ENCODE results near the gene CGB2. TPM values are rescaled to one million over a fixed set of nuclear protein-coding genes. Genes with fewer than 3 reads are reported as not detected.
"Not testable (repeated sequence)": the region's sequence is repeated elsewhere in the genome, so short reads cannot be mapped to it uniquely, and the experiment has no call there.

CGB2 gene
- total and polyA plus RNA-seq, 2 experiments from 2014 or later = not detected

DNA sequence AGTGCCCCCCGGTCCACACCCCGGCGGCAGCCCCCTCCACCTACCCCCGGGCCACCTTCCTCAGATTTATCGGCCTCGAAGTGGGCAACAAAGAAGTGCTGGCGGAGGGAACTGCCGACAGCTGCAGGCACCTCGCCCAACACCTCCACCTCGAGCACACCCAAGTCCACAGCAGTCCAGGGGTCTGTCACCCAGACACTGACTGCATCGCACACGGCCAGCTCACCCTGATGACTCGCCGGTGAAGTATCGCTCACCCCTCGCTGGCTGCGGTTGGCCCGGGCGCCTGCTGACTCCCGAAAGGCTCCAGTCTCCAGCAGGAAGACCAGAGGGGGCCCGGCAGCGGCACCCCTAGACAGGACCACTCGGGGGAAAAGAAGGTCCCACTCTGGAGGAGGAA lies 6.1 kb upstream of the CGB2 start:
- H3K4me1 ChIP-seq (ENCODE audit: insufficient read depth); H3K9ac ChIP-seq; H4K20me1 ChIP-seq (ENCODE audit: insufficient read depth); H3K27me3 ChIP-seq (replicated peaks; ENCODE audit: insufficient read depth); H3K4me2 ChIP-seq (ENCODE audit: unreplicated experiment); H2AFZ ChIP-seq; H3K79me2 ChIP-seq (ENCODE audit: insufficient read depth); H3K4me3 ChIP-seq; H3K9me2 ChIP-seq (ENCODE audit: insufficient read depth); H3K27ac ChIP-seq; H3K9me3 ChIP-seq (ENCODE audit: low read depth); in situ Hi-C loops (cut with MboI); H3K36me3 ChIP-seq (ENCODE audit: low read depth); H3F3A ChIP-seq (ENCODE audit: insufficient read depth): not testable (repeated sequence)
- peak; percentile 20 for DNase-seq
- 58 to 68% methylated on average over 20 to 23 of the region's 23 CpGs for WGBS, 2 experiments (ENCODE audit: low coverage in 1 of 2, low lambda C conversion rate in 2 of 2, missing lambda C conversion rate in 2 of 2)

- in situ Hi-C loops (cut with MboI); H3K4me2 ChIP-seq (ENCODE audit: unreplicated experiment); H3K27ac ChIP-seq; H3F3A ChIP-seq (ENCODE audit: insufficient read depth); H3K27me3 ChIP-seq (replicated peaks; ENCODE audit: insufficient read depth); H2AFZ ChIP-seq; H3K9me3 ChIP-seq (ENCODE audit: low read depth); H3K9me2 ChIP-seq (ENCODE audit: insufficient read depth); H3K9ac ChIP-seq; H3K79me2 ChIP-seq (ENCODE audit: insufficient read depth); DNase-seq; H3K36me3 ChIP-seq (ENCODE audit: low read depth); H4K20me1 ChIP-seq (ENCODE audit: insufficient read depth); H3K4me1 ChIP-seq (ENCODE audit: insufficient read depth); H3K4me3 ChIP-seq: not testable (repeated sequence)
- 79 to 96% methylated on average over 3 to 7 of the region's 9 CpGs for WGBS, 2 experiments (ENCODE audit: low coverage in 1 of 2, low lambda C conversion rate in 2 of 2, missing lambda C conversion rate in 2 of 2)
Measured at GRCh38 chr19:49028686-49029085, 3.0 kb upstream of the CGB2 start.

DNA sequence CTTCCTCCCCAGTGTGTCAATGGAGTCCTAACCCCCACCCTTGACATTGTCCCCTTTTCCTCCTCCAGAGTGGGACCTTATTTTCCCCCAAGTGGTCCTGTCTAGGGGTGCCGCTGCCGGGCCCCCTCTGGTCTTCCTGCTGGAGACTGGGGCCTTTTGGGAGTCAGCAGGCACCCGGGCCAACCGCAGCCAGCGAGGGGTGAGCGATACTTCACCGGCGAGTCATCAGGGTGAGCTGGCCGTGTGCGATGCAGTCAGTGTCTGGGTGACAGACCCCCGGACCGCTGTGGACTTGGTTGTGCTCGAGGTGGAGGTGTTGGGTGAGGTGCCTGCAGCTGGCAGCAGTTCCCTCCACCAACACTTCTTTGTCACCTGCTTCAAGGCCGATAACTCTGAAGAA lies 1.9 kb upstream of the CGB2 start:
- peak; percentile 55 for DNase-seq
- in situ Hi-C loops (cut with MboI) = not testable (repeated sequence)
- WGBS, 2 experiments (ENCODE audit: low coverage in 1 of 2, low lambda C conversion rate in 2 of 2, missing lambda C conversion rate in 2 of 2) = 46% methylated on average over 14 of the region's 14 CpGs

DNA sequence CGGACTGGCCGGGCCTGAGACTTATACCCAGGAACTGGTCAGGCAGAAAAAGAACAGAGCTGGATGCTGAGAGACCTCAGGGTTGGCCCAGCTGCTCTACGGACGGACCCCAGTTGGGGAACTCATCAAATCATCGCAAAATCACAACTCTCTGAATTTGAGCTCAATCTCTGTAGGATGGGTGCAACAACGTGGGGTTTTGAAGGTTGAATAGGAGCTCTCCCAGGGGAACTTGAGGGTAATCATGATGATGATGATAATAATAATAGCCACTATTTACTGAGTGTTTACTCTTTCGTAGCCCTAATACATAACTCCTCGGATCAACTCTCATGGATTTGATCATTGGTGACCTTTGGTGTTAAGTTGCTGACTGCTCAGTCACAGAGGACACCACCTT lies 1.4 kb upstream of the CGB2 start:
- DNase-seq; H4K20me1 ChIP-seq (ENCODE audit: insufficient read depth); H2AFZ ChIP-seq; H3K79me2 ChIP-seq (ENCODE audit: insufficient read depth); H3K4me3 ChIP-seq; H3K4me1 ChIP-seq (ENCODE audit: insufficient read depth); H3K27ac ChIP-seq; in situ Hi-C loops (cut with MboI); H3F3A ChIP-seq (ENCODE audit: insufficient read depth); H3K9ac ChIP-seq; H3K27me3 ChIP-seq (replicated peaks; ENCODE audit: insufficient read depth); H3K4me2 ChIP-seq (ENCODE audit: unreplicated experiment); H3K9me2 ChIP-seq (ENCODE audit: insufficient read depth); H3K36me3 ChIP-seq (ENCODE audit: low read depth); H3K9me3 ChIP-seq (ENCODE audit: low read depth): not testable (repeated sequence)
- WGBS, 2 experiments (ENCODE audit: low coverage in 1 of 2, low lambda C conversion rate in 2 of 2, missing lambda C conversion rate in 2 of 2) = 94 to 95% methylated on average over 5 of the region's 8 CpGs

More for the DNA sequence above, 1.9 kb upstream of the CGB2 start:
- H3K4me3 ChIP-seq; H3K9me2 ChIP-seq (ENCODE audit: insufficient read depth); H4K20me1 ChIP-seq (ENCODE audit: insufficient read depth); H3K79me2 ChIP-seq (ENCODE audit: insufficient read depth); H3K9me3 ChIP-seq (ENCODE audit: low read depth); H3K27ac ChIP-seq; H3K27me3 ChIP-seq (replicated peaks; ENCODE audit: insufficient read depth); H2AFZ ChIP-seq; H3K4me2 ChIP-seq (ENCODE audit: unreplicated experiment); H3F3A ChIP-seq (ENCODE audit: insufficient read depth); H3K4me1 ChIP-seq (ENCODE audit: insufficient read depth); H3K36me3 ChIP-seq (ENCODE audit: low read depth); H3K9ac ChIP-seq: not testable (repeated sequence)

GRCh38 chr19:49036815-49037214 lies 5.1 kb downstream of the CGB2 start, which contains the start of gene CGB1:
TSS of gene CGB1 (minus strand) at chr19:49036895. CDS start at chr19:49036711, 184 bp downstream.
- H3K27me3 ChIP-seq (replicated peaks; ENCODE audit: insufficient read depth); H3K36me3 ChIP-seq (ENCODE audit: low read depth); H3K9me3 ChIP-seq (ENCODE audit: low read depth); H4K20me1 ChIP-seq (ENCODE audit: insufficient read depth); H3K9ac ChIP-seq; H3F3A ChIP-seq (ENCODE audit: insufficient read depth); H3K27ac ChIP-seq; H3K4me2 ChIP-seq (ENCODE audit: unreplicated experiment); in situ Hi-C loops (cut with MboI); H2AFZ ChIP-seq; H3K4me3 ChIP-seq; H3K9me2 ChIP-seq (ENCODE audit: insufficient read depth); H3K79me2 ChIP-seq (ENCODE audit: insufficient read depth); H3K4me1 ChIP-seq (ENCODE audit: insufficient read depth): not testable (repeated sequence)
- peak; percentile 42 for DNase-seq
- WGBS, 2 experiments (ENCODE audit: low coverage in 1 of 2, low lambda C conversion rate in 2 of 2, missing lambda C conversion rate in 2 of 2) = 42 to 57% methylated on average over 18 of the region's 18 CpGs

GRCh38 chr19:49038111-49038510 lies 6.4 kb downstream of the CGB2 start:
- H3F3A ChIP-seq (ENCODE audit: insufficient read depth); H3K9me3 ChIP-seq (ENCODE audit: low read depth); H2AFZ ChIP-seq; H3K4me1 ChIP-seq (ENCODE audit: insufficient read depth); H3K79me2 ChIP-seq (ENCODE audit: insufficient read depth); in situ Hi-C loops (cut with MboI); H3K36me3 ChIP-seq (ENCODE audit: low read depth); H4K20me1 ChIP-seq (ENCODE audit: insufficient read depth); DNase-seq; H3K4me2 ChIP-seq (ENCODE audit: unreplicated experiment); H3K9me2 ChIP-seq (ENCODE audit: insufficient read depth); H3K4me3 ChIP-seq; H3K27me3 ChIP-seq (replicated peaks; ENCODE audit: insufficient read depth); H3K9ac ChIP-seq: not testable (repeated sequence)
- peak overlapping the region; percentile 65 for H3K27ac ChIP-seq
- WGBS, 2 experiments (ENCODE audit: low coverage in 1 of 2, low lambda C conversion rate in 2 of 2, missing lambda C conversion rate in 2 of 2) = 81 to 87% methylated on average over 8 of the region's 8 CpGs

GRCh38 chr19:49038557-49039276 lies 7.0 kb downstream of the CGB2 start:
- Histone ChIP-seq H3K9ac (peak overlapping the region; percentile 35; the same call in 1 of the 2 replicates), H3K27ac (peak overlapping the region; percentile 65)
- H3K36me3 ChIP-seq (ENCODE audit: low read depth); H2AFZ ChIP-seq; H3K79me2 ChIP-seq (ENCODE audit: insufficient read depth); H3K4me2 ChIP-seq (ENCODE audit: unreplicated experiment); H4K20me1 ChIP-seq (ENCODE audit: insufficient read depth); H3K4me3 ChIP-seq; H3K4me1 ChIP-seq (ENCODE audit: insufficient read depth); H3K9me2 ChIP-seq (ENCODE audit: insufficient read depth); H3K9me3 ChIP-seq (ENCODE audit: low read depth); H3K27me3 ChIP-seq (replicated peaks; ENCODE audit: insufficient read depth); H3F3A ChIP-seq (ENCODE audit: insufficient read depth); in situ Hi-C loops (cut with MboI): not testable (repeated sequence)
- 41 to 51% methylated on average over 20 to 26 of the region's 26 CpGs for WGBS, 2 experiments (ENCODE audit: low coverage in 1 of 2, low lambda C conversion rate in 2 of 2, missing lambda C conversion rate in 2 of 2)
- peak; percentile 87 for DNase-seq

- H3K4me1 ChIP-seq (ENCODE audit: insufficient read depth); H2AFZ ChIP-seq; H4K20me1 ChIP-seq (ENCODE audit: insufficient read depth); H3K9me3 ChIP-seq (ENCODE audit: low read depth); H3K4me3 ChIP-seq; H3K79me2 ChIP-seq (ENCODE audit: insufficient read depth); H3K9ac ChIP-seq; H3K9me2 ChIP-seq (ENCODE audit: insufficient read depth); H3K27me3 ChIP-seq (replicated peaks; ENCODE audit: insufficient read depth); H3K27ac ChIP-seq; H3F3A ChIP-seq (ENCODE audit: insufficient read depth); DNase-seq; H3K4me2 ChIP-seq (ENCODE audit: unreplicated experiment); in situ Hi-C loops (cut with MboI); H3K36me3 ChIP-seq (ENCODE audit: low read depth): not testable (repeated sequence)
- 47 to 53% methylated on average over 5 to 8 of the region's 9 CpGs for WGBS, 2 experiments (ENCODE audit: low coverage in 1 of 2, low lambda C conversion rate in 2 of 2, missing lambda C conversion rate in 2 of 2)
Measured at GRCh38 chr19:49039736-49040135, 8.0 kb downstream of the CGB2 start.
